Measurements from ENCODE around the gene MS4A7. TPM values are rescaled to one million over a fixed set of nuclear protein-coding genes. Genes with fewer than 3 reads are reported as not detected.

The MS4A7 gene
- total and polyA plus RNA-seq, 2 of the 4 experiments (the other 2 are of a cell fraction): not detected

- BruUV-seq (replicated peaks): no TSS peak
- dilution Hi-C loops (cut with HindIII; ENCODE audit: low sequenced_read_pairs, unreplicated experiment): no loop called here
- 50% methylated on average over 1 of the region's 5 CpGs; no CpG with 5 or more reads in 1 of the 2 experiments for whole genome bisulfite sequencing, 2 experiments (ENCODE audit: extremely low coverage in 2 of 2, insufficient read length in 1 of 2)
Measured at GRCh38 chr11:60429272-60429671, 50.9 kb downstream of the MS4A7 start, which contains the start of gene MS4A5. Gene MS4A5 (plus strand): TSS chr11:60429572. CDS start chr11:60429675, 103 bp downstream.

More at GRCh38 chr11:60429272-60429671, 50.9 kb downstream of the MS4A7 start, which contains the start of gene MS4A5:
- no peak within 1 kb of the TSS for H2BK120ac ChIP-seq (ENCODE audit: low read depth, low read length)
- H2AK9ac ChIP-seq (replicated peaks; ENCODE audit: low read depth, low read length, poor library complexity): no peak within 1 kb of the TSS
- H4K5ac ChIP-seq (ENCODE audit: low read depth, low read length): no peak within 1 kb of the TSS
- POLR2A ChIA-PET (ENCODE audit: unreplicated experiment): no interaction called here
- no peak within 1 kb of the TSS for H3K4me3 ChIP-seq (ENCODE audit: insufficient read depth, low read depth, low read length)
- in situ Hi-C loops (cut with MboI; ENCODE audit: low sequenced_read_pairs) (no loop called here), intact Hi-C loops (cut with micrococcal nuclease) (no loop called here)
- no peaks in the 10 kb centered on the region for H3K4me1 ChIP-seq (ENCODE audit: control insufficient read depth, insufficient read depth, low read length)
- no peaks in the 10 kb centered on the region for H3K36me3 ChIP-seq (ENCODE audit: control insufficient read depth, insufficient read depth, low read length)
- TF ChIP-seq CHD1 (IDR thresholded peaks at IDR 0.05; ENCODE audit: low read depth, low read length): no peak
- TF ChIP-seq RAD21 (IDR thresholded peaks at IDR 0.05; ENCODE audit: low read length): no peak
- no peak for TF ChIP-seq ELK1 (IDR thresholded peaks at IDR 0.05; ENCODE audit: borderline replicate concordance, low read depth, low read length)
- no peak for TF ChIP-seq BHLHE40 (IDR thresholded peaks at IDR 0.05; ENCODE audit: low read depth, low read length)
- no peak for TF ChIP-seq POLR2A (IDR thresholded peaks at IDR 0.05; ENCODE audit: low read depth, low read length)
- TF ChIP-seq RCOR1 (IDR thresholded peaks at IDR 0.05; ENCODE audit: insufficient replicate concordance, low read length): no peak
- TF ChIP-seq CTCF (conservative IDR thresholded peaks at IDR 0.05; ENCODE audit: low read depth, low read length): no peak
- TF ChIP-seq SMC3 (IDR thresholded peaks at IDR 0.05; ENCODE audit: low read depth, low read length): no peak
- TF ChIP-seq MXI1 (IDR thresholded peaks at IDR 0.05; ENCODE audit: borderline replicate concordance, low read depth, low read length): no peak
- no peak for TF ChIP-seq MAFK (IDR thresholded peaks at IDR 0.05; ENCODE audit: low read depth, low read length)
- TF ChIP-seq CEBPB (IDR thresholded peaks at IDR 0.05; ENCODE audit: low read depth, low read length): no peak
- no peak for TF ChIP-seq MAZ (IDR thresholded peaks at IDR 0.05; ENCODE audit: borderline replicate concordance, low read depth, low read length)
- TF ChIP-seq FOS (IDR thresholded peaks at IDR 0.05; ENCODE audit: low read depth, low read length): no peak
- no peak for TF ChIP-seq RFX5 (IDR thresholded peaks at IDR 0.05; ENCODE audit: low read depth, low read length)
- H3K4me2 ChIP-seq (ENCODE audit: low read depth, low read length): no peak within 1 kb of the TSS
- peaks cover 6% of the 10 kb centered on the region for H3K9me3 ChIP-seq (ENCODE audit: control insufficient read depth, insufficient read depth, low read length)
- H2BK5ac ChIP-seq (ENCODE audit: low read depth, low read length, poor library complexity, severe bottlenecking): no peak within 1 kb of the TSS
- H3K23ac ChIP-seq (ENCODE audit: low read depth, low read length): no peak within 1 kb of the TSS
- H2BK15ac ChIP-seq (ENCODE audit: low read depth, low read length): no peak within 1 kb of the TSS
- no peak within 1 kb of the TSS for H3K56ac ChIP-seq (ENCODE audit: extremely low read depth, insufficient read depth, low read length)
- no peak for ATAC-seq (ENCODE audit: low read depth)
- no peak within 1 kb of the TSS for H3K9ac ChIP-seq (ENCODE audit: low read depth, low read length)
- DNase-seq: no peak
- no peaks in the 10 kb centered on the region for H3K27me3 ChIP-seq (ENCODE audit: control insufficient read depth, insufficient read depth, low read length)
- H3K4ac ChIP-seq (ENCODE audit: low read depth, low read length): no peak within 1 kb of the TSS
- H4K8ac ChIP-seq (ENCODE audit: low read depth in 2 of 2, low read length in 2 of 2): no peak within 1 kb of the TSS
- no peaks in the 10 kb centered on the region for H3K79me1 ChIP-seq (ENCODE audit: low read depth in 1 of 2, low read length in 2 of 2)
- no peak within 1 kb of the TSS for H2AFZ ChIP-seq (replicated peaks; ENCODE audit: low read length, poor library complexity)
- no peak within 1 kb of the TSS for H3K27ac ChIP-seq (ENCODE audit: insufficient read depth, low read length)
- H4K20me1 ChIP-seq (ENCODE audit: insufficient read depth, low read length): no peaks in the 10 kb centered on the region
- no peak within 1 kb of the TSS for H3K18ac ChIP-seq (ENCODE audit: low read depth, low read length)
- CTCF ChIA-PET: no interaction called here
- no peaks in the 10 kb centered on the region for H3K9me1 ChIP-seq (ENCODE audit: insufficient read depth, low read length)
- no peak within 1 kb of the TSS for H2AK5ac ChIP-seq (ENCODE audit: low read depth, low read length)
- H2BK20ac ChIP-seq (ENCODE audit: low read depth, low read length): no peak within 1 kb of the TSS
- no peak within 1 kb of the TSS for H4K91ac ChIP-seq (ENCODE audit: insufficient read depth, low read depth, low read length)
- H3K14ac ChIP-seq (replicated peaks; ENCODE audit: low read depth, low read length): no peak within 1 kb of the TSS
